Activated B cell treated with CpG ODN at 0.5 μM for 24 hours (primary cell): Measurements from ENCODE around the gene CYP4F12. TPM values are rescaled to one million over a fixed set of nuclear protein-coding genes. Genes with fewer than 3 reads are reported as not detected.

Experiments
- ATAC-seq: fragments of 200-7000 bp; cut with Tn5 transposase; one replicate; pipeline ENCODE4 v1.10.0; 2021; ENCODE audit warnings: low read depth, mild to moderate bottlenecking, moderate library complexity
- CTCF ChIA-PET: fragments of 350-600 bp; sonication (Branson Sonifier 250); formaldehyde crosslinking; loops from one replicate; lab custom pipeline; 2021; ENCODE audit warnings: antibody characterized with exemption; lab: Charles Lee
- POLR2A ChIA-PET: fragments of 350-600 bp; sonication (Branson Sonifier 250); formaldehyde crosslinking; loops from one replicate; lab custom pipeline; 2021; ENCODE audit warnings: antibody characterized with exemption; lab: Charles Lee
- DNase-seq: peaks from one replicate; pipeline ENCODE4 v3.0.0; 2022
- H3K27ac Mint-ChIP-seq: one replicate; pipeline ENCODE4 v1.8.0; 2020; ENCODE audit warnings: mixed read lengths
- H3K27me3 Mint-ChIP-seq: one replicate; pipeline ENCODE4 v1.8.0; 2021; ENCODE audit warnings: mixed read lengths
- H3K36me3 Mint-ChIP-seq: one replicate; pipeline ENCODE4 v1.8.0; 2021; ENCODE audit warnings: low read depth, mixed read lengths
- H3K4me1 Mint-ChIP-seq: one replicate; pipeline ENCODE4 v1.8.0; 2021; ENCODE audit warnings: mixed read lengths
- H3K4me3 Mint-ChIP-seq: one replicate; pipeline ENCODE4 v1.8.0; 2020; ENCODE audit warnings: mild to moderate bottlenecking, mixed read lengths
- H3K9me3 Mint-ChIP-seq: one replicate; pipeline ENCODE4 v1.8.0; 2020; ENCODE audit warnings: mixed read lengths
- CTCF ChIP-seq: fragments of 200-600 bp; IDR thresholded peaks from one replicate; pipeline ENCODE4 v1.8.0; 2022; ENCODE audit warnings: antibody characterized with exemption, mild to moderate bottlenecking
- intact Hi-C: fragments of 100-400 bp; cut with micrococcal nuclease; formaldehyde crosslinking; loops from one replicate; pipeline ENCODE4 v1.15.1; 2024
- total RNA-seq: library from RNA; stranded (reverse); gene quantifications from 2 replicates; pipeline ENCODE4 v1.2.3, GENCODE V29; 2022

CYP4F12 gene
- total RNA-seq, 1 donor from 2014 or later = not detected

- ChIA-PET CTCF (interaction anchor here (1.5 kb wide), 1 partner anchor 553 kb away, joined by 5 read pairs; the partner anchor contains the start of gene FAM32A), POLR2A (no interaction called here)
- peaks cover 11% of the 10 kb centered on the region for H3K4me1 Mint-ChIP-seq
- no peaks in the 10 kb centered on the region for H3K9me3 Mint-ChIP-seq
- no peak for TF ChIP-seq CTCF
- intact Hi-C loops = no loop called here
- DNase-seq = no peak
- ATAC-seq = peak; percentile 45
- no peak overlapping the region for H3K4me3 Mint-ChIP-seq
- H3K27me3 Mint-ChIP-seq = peaks cover 12% of the 10 kb centered on the region
- H3K36me3 Mint-ChIP-seq = no peaks in the 10 kb centered on the region
- no peak overlapping the region for H3K27ac Mint-ChIP-seq
Measured at GRCh38 chr19:15631817-15632216, 41.1 kb upstream of the CYP4F12 start.

GRCh38 chr19:15633082-15633835, 39.6 kb upstream of the CYP4F12 start:
- POLR2A ChIA-PET = interaction anchor here (0.6 kb wide), 2 partner anchors 7 to 12 kb away, joined by 4 read pairs; partner anchors contain the start of gene CYP4F3
- H3K4me3 Mint-ChIP-seq = no peak overlapping the region
- ATAC-seq (no peak), DNase-seq (no peak)
- intact Hi-C loops = no loop called here
- H3K36me3 Mint-ChIP-seq = no peaks in the 10 kb centered on the region
- CTCF ChIA-PET = no interaction called here
- H3K27me3 Mint-ChIP-seq = peaks cover 19% of the 10 kb centered on the region
- peaks cover 11% of the 10 kb centered on the region for H3K4me1 Mint-ChIP-seq
- H3K27ac Mint-ChIP-seq = no peak overlapping the region
- no peak for TF ChIP-seq CTCF
- no peaks in the 10 kb centered on the region for H3K9me3 Mint-ChIP-seq

GRCh38 chr19:15634105-15634504, 38.8 kb upstream of the CYP4F12 start:
- no peak overlapping the region for H3K4me3 Mint-ChIP-seq
- ChIA-PET CTCF (no interaction called here), POLR2A (interaction anchor here (0.6 kb wide), 1 partner anchor 12 kb away, joined by 4 read pairs; no protein-coding TSS in a partner anchor)
- no peak for TF ChIP-seq CTCF
- no peaks in the 10 kb centered on the region for H3K36me3 Mint-ChIP-seq
- H3K4me1 Mint-ChIP-seq = peaks cover 11% of the 10 kb centered on the region
- H3K27me3 Mint-ChIP-seq = peaks cover 19% of the 10 kb centered on the region
- DNase-seq = no peak
- ATAC-seq = no peak
- no peak overlapping the region for H3K27ac Mint-ChIP-seq
- no peaks in the 10 kb centered on the region for H3K9me3 Mint-ChIP-seq
- intact Hi-C loops = no loop called here

- ATAC-seq (no peak), DNase-seq (no peak)
- H3K9me3 Mint-ChIP-seq = no peaks in the 10 kb centered on the region
- no peak overlapping the region for H3K27ac Mint-ChIP-seq
- H3K36me3 Mint-ChIP-seq = no peaks in the 10 kb centered on the region
- ChIA-PET POLR2A (no interaction called here), CTCF (no interaction called here)
- TF ChIP-seq CTCF = no peak
- no peak overlapping the region for H3K4me3 Mint-ChIP-seq
- intact Hi-C loops = no loop called here
- peaks cover 16% of the 10 kb centered on the region for H3K27me3 Mint-ChIP-seq
- H3K4me1 Mint-ChIP-seq = peaks cover 11% of the 10 kb centered on the region
Measured at GRCh38 chr19:15635016-15635805, 37.7 kb upstream of the CYP4F12 start.

GRCh38 chr19:15636026-15636425, 36.9 kb upstream of the CYP4F12 start:
- Mint-ChIP-seq H3K36me3 (no peaks in the 10 kb centered on the region), H3K27ac (no peak overlapping the region), H3K4me3 (no peak overlapping the region), H3K9me3 (no peaks in the 10 kb centered on the region), H3K4me1 (peaks cover 11% of the 10 kb centered on the region), H3K27me3 (peaks cover 10% of the 10 kb centered on the region)
- ChIA-PET CTCF (no interaction called here), POLR2A (no interaction called here)
- TF ChIP-seq CTCF = no peak
- DNase-seq (no peak), ATAC-seq (no peak)
- intact Hi-C loops = no loop called here
